Activated CD4-positive, alpha-beta T cell treated with anti-CD3 and anti-CD28 coated beads, Interleukin-2, amount 10 ng/mL, durations not matched to agents 7 days and 5 days (primary cell): ENCODE measurements around the gene TKT. TPM values are rescaled to one million over a fixed set of nuclear protein-coding genes. Genes with fewer than 3 reads are reported as not detected.

Experiments used
- CTCF ChIA-PET: fragments of 350-600 bp; sonication (Branson Sonifier 250); formaldehyde crosslinking; loops from one replicate; lab custom pipeline; 2021; ENCODE audit warnings: antibody characterized with exemption; lab: Charles Lee
- POLR2A ChIA-PET: fragments of 350-600 bp; sonication (Branson Sonifier 250); formaldehyde crosslinking; loops from one replicate; lab custom pipeline; 2021; ENCODE audit warnings: antibody characterized with exemption; lab: Charles Lee
- DNase-seq: peaks from one replicate; pipeline ENCODE4 v3.0.0-alpha.2; 2020
- H3K27ac Mint-ChIP-seq: one replicate; pipeline ENCODE4 v1.8.0; 2021; ENCODE audit warnings: mild to moderate bottlenecking, moderate library complexity, mixed read lengths
- H3K27me3 Mint-ChIP-seq: one replicate; pipeline ENCODE4 v1.8.0; 2021; ENCODE audit warnings: mixed read lengths
- H3K36me3 Mint-ChIP-seq: one replicate; pipeline ENCODE4 v1.8.0; 2021; ENCODE audit warnings: low read depth, mixed read lengths
- H3K4me1 Mint-ChIP-seq: one replicate; pipeline ENCODE4 v1.8.0; 2021; ENCODE audit warnings: mixed read lengths
- H3K4me3 Mint-ChIP-seq: one replicate; pipeline ENCODE4 v1.8.0; 2021; ENCODE audit warnings: mild to moderate bottlenecking, moderate library complexity, mixed read lengths
- H3K9me3 Mint-ChIP-seq: one replicate; pipeline ENCODE4 v1.8.0; 2021; ENCODE audit warnings: mixed read lengths
- total RNA-seq, 2 experiments: library from RNA; stranded (reverse); gene quantifications; one replicate each; pipeline ENCODE4 v1.2.3, GENCODE V29; 2021

TKT gene
- total RNA-seq, 2 experiments from 2014 or later: 224 to 228 TPM

DNA sequence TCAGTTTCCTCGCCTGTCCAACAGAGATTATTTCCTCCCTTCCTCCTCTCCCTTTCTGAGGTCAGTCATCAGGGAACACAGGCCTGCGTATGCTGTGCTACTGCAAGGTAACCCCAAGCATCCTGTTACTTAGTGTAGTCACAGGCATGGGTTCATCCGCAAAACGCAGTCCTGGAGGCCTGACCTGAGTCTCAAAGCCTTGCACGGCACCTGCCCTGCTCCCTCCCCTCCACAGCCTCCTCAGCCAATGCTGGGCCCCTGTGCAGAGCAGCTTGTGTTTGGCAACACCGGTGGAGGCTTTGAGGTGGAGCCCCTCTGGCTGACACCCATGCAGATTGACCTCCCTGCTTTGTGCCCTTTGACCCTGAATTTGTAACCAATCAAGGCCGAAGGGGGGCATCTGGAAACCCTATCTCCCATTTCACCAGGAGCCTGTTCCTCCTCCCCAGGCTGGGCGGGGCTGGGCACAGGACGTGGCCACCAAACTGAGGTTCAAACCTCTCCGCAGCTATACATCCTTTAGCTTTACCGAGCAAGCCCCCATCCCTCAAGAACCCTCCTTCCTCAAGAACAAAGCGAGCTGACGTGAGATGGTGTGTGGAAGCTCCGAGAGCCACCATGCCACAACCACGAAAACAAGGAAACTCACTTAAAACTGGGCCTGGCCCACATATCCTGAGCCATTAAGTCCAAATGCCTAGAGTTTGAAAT lies 21.5 kb downstream of the TKT start:
- Mint-ChIP-seq H3K4me1 (peaks cover 25% of the 10 kb centered on the region), H3K4me3 (no peak overlapping the region), H3K36me3 (peaks cover 22% of the 10 kb centered on the region), H3K27me3 (no peaks in the 10 kb centered on the region), H3K9me3 (no peaks in the 10 kb centered on the region), H3K27ac (peak overlapping the region; percentile 71)
- ChIA-PET POLR2A (interaction anchor here (0.7 kb wide), 1 partner anchor 30 kb away, joined by 4 read pairs; no protein-coding TSS in a partner anchor), CTCF (interaction anchor here (0.9 to 1.4 kb wide), 3 partner anchors 8 to 18 kb away, joined by 3 to 4 read pairs (median 3); no protein-coding TSS in a partner anchor)
- DNase-seq: no peak

DNA sequence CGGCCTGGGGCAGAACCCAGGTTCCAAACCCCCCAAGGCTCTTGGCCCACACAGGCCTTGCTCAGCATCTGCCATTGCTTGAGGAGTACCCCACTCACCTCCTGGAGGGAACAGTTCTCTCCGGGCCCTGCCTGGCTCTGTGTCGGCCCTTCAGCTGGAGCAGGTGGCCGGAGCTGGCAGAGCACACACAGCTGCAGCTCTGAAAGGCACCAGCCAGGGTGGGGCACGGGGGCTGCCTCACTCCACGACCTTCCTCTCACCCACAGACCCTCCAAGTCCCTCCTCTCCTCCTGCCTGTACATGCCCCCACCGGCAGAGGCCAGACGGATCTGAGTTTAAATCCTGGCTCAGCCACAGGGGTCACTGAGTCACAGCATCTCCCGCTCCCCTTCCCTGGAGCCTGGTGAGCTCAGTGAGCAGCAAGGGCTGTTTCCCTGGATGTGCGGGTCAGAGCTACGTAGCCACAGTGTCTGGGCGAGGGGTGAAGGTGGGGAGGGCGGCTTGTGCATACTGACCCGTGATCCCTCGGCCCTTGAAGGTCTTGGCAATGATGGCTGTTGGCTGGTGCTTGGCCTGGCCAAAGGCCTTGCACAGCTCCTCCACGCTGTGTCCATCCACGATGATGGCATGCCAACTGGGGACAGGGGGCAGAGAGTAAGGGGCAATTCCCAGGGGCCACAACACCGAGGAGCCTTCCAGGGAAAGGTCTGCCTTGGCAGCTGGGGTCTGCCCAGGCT lies 23.0 kb downstream of the TKT start:
- H3K4me1 Mint-ChIP-seq: peaks cover 25% of the 10 kb centered on the region
- H3K4me3 Mint-ChIP-seq: no peak overlapping the region
- no peak for DNase-seq
- no peaks in the 10 kb centered on the region for H3K9me3 Mint-ChIP-seq
- H3K27ac Mint-ChIP-seq: no peak overlapping the region
- CTCF ChIA-PET: interaction anchor here (1.0 to 1.4 kb wide), 6 partner anchors 9 to 95 kb away, joined by 3 to 5 read pairs (median 3); no protein-coding TSS in a partner anchor
- POLR2A ChIA-PET: no interaction called here
- peaks cover 23% of the 10 kb centered on the region for H3K36me3 Mint-ChIP-seq
- no peaks in the 10 kb centered on the region for H3K27me3 Mint-ChIP-seq

DNA sequence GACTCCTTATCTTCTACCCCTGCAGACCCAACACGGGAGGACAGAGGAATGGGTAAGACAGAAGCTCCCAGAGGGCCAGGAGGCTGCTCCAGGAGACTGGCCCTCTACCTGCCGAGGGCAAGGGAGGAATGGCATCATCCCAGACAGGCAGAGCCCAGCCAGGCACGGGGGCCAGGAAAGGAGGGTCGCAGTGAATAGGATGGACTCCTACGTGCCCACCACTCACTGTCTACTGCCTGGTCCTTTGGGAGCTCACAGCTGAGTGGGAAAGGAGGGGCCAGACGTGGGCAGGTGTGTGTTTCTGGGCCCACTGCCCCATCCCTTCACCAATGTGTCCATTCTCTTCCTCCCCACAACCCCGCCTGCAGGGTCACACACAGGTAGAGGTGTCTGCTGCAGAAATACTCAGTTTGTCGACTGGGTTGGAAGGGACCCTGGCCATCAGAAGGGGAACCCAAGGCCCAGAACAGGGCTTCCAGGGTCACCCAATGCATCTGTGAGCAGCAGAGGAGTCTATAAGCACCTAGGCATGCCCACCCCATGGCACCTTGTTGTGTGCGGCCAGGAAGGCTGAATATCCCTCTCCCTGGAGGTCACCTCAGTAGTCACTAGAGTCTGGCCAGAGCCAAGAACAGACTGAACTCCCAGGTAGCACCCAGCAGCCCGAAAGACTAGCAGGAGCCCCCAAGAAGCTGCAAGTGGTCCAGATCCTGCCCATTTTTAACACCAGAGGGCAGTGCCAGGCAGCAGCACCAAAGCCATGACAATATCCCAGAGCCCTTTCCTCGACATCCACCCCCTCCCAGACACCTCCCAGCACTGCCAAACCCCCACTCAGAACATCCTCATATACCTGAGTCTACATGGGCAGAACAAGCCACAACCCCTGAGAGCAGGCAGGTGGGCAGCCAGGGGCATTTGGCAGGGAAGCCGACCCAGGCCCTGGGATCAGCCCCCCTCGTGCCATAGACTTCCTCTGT lies 24.0 kb downstream of the TKT start:
- ChIA-PET POLR2A (no interaction called here), CTCF (interaction anchor here (0.5 to 1.0 kb wide), 3 partner anchors 23 to 645 kb away, joined by 3 to 6 read pairs (median 3); no protein-coding TSS in a partner anchor)
- no peak for DNase-seq
- H3K4me3 Mint-ChIP-seq: no peak overlapping the region
- H3K9me3 Mint-ChIP-seq: no peaks in the 10 kb centered on the region
- H3K27me3 Mint-ChIP-seq: no peaks in the 10 kb centered on the region
- H3K4me1 Mint-ChIP-seq: peaks cover 25% of the 10 kb centered on the region
- no peak overlapping the region for H3K27ac Mint-ChIP-seq
- peaks cover 32% of the 10 kb centered on the region for H3K36me3 Mint-ChIP-seq

DNA sequence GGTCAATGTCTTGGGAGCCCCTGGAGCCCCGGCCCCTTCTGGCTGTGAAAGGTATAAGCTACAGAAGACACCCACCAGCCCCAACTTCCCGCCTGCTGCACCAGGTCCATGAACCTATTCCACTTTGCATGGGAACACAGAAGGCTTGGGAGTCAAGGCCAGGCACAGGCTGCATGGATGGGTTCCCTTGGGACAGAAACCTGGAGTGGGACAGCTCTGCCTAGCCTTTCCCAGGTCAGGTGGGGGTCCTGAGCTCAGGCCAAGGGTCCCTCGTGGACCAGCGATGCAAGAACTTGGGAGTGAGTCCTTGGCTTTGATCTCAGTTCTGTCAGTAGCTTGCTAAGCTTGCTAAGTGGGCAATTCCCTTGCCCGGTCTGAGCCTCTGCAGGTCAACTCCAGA lies 25.0 kb downstream of the TKT start:
- Mint-ChIP-seq H3K4me3 (no peak overlapping the region), H3K9me3 (no peaks in the 10 kb centered on the region), H3K27ac (no peak overlapping the region), H3K27me3 (no peaks in the 10 kb centered on the region), H3K4me1 (peaks cover 16% of the 10 kb centered on the region), H3K36me3 (peaks cover 39% of the 10 kb centered on the region)
- ChIA-PET POLR2A (no interaction called here), CTCF (interaction anchor here (0.5 kb wide), 1 partner anchor 178 kb away, joined by 6 read pairs; no protein-coding TSS in a partner anchor)
- no peak for DNase-seq

DNA sequence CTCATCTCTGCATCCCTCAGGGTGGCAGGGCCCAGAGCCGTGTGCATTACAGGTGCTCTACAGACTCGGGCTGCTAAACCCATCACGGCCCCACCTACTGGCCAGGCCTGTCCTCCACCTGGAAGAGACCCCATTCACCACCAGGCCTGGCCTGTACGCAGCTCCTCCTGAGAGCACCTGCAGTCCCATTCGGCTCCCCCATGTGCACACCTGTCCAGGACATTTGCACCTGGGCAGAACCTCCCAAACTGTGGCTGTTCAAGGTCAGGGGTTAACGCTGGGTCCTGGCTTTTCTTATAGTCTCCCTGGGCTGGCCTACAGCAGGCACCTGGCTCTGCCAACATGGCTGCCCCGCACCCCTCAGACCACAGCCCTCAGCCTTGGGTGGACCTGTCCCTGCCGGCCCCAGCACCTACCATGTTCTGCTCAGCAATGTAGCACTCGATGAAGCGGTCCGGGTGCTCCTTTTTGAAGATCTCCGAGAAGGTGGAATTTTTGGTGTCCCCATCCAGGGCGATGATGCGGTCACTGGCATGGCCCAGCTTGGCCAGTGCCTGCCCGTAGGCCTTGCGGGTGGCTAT lies 25.7 kb downstream of the TKT start:
- Mint-ChIP-seq H3K4me1 (peaks cover 10% of the 10 kb centered on the region), H3K27me3 (no peaks in the 10 kb centered on the region), H3K27ac (no peak overlapping the region), H3K36me3 (peaks cover 40% of the 10 kb centered on the region), H3K4me3 (no peak overlapping the region), H3K9me3 (no peaks in the 10 kb centered on the region)
- no peak for DNase-seq
- POLR2A ChIA-PET: no interaction called here
- CTCF ChIA-PET: no interaction called here

DNA sequence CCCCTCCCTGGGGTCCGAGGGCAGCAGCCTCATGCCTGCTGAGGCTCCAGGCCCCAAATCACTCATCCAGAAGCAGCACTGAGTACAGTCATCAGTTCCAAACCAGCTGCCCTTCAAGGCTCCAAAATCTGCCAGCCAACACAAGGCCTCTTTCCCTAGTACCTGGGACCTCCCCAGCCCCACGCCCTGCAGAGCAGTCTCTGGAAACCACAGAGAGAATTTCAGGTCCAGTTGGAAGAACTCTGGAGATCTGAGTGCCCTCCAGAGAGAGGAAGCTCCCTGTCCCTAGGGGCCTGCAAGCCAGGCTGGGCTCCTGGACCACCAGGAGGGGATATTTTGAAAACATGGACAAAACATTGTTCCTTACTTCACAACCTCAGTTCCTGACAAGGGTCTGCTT lies 26.2 kb downstream of the TKT start:
- Mint-ChIP-seq H3K4me1 (peaks cover 6% of the 10 kb centered on the region), H3K27ac (no peak overlapping the region), H3K9me3 (no peaks in the 10 kb centered on the region), H3K36me3 (peaks cover 40% of the 10 kb centered on the region), H3K4me3 (no peak overlapping the region), H3K27me3 (no peaks in the 10 kb centered on the region)
- CTCF ChIA-PET: interaction anchor here (0.6 kb wide), 1 partner anchor 788 kb away, joined by 3 read pairs; no protein-coding TSS in a partner anchor
- DNase-seq: no peak
- POLR2A ChIA-PET: no interaction called here

DNA sequence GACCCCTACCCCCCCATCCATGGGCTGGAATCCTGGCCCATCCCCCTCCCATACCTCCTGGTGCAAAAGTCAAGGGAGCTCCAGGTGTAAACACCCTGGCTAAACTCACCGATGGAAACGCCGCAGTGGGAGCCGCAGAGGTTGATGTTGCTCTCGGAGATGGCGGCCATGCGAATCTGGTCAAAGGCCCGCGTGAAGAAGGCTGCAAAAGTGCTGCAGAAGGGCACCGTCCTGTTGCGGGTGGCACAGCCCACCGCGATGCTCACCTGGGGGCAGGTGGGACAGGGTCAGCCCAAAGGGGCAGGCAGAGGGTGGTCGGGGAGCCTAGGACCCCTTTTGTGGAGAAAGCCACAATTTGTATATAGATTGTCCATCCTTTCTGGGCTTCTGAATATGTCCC lies 26.7 kb downstream of the TKT start:
- H3K36me3 Mint-ChIP-seq: peaks cover 38% of the 10 kb centered on the region
- POLR2A ChIA-PET: no interaction called here

DNA sequence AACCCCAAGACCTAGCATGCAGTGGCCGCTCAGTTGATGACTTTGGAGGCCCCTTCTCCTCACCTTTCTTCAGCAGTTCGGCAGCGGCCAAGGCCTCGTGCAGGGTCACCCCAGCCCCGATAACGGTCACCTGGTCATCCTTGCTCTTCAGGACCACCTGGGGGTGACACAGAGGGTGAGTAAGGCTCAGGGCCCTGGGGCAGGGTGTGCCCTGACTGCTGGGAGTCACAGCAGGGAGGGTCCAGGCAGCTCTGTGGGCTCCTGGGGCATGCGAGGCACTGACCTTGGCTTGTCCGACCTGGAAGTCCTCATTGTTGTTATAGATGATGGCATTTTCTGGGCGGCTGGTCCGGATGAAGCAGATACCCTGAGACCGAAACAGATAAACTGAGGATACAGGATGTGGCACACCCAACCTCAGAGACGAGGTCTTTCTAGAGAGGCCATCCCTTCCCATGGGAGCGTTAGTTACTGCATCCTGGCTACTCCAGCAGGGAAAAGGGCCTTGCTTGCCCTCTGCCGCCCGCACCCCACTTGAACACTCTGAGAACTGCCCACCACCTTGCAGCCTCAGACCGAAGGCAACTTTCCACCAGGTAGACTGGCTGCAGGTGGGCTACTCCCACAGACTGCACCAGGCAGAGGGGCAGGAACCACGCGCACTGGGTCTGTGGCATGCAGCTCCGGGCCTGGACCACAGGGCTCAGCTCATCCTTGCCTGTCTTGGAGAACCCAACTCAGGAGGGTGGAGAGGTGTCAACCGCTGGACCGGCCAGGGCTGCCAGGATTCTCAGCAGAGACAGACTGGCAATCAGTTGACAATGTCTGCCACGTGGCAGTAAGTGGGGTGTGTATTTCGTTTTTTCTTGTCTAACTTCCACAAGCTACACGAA lies 27.6 kb downstream of the TKT start:
- CTCF ChIA-PET: no interaction called here
- H3K4me1 Mint-ChIP-seq: no peaks in the 10 kb centered on the region
- POLR2A ChIA-PET: no interaction called here
- H3K36me3 Mint-ChIP-seq: peaks cover 34% of the 10 kb centered on the region
- no peaks in the 10 kb centered on the region for H3K9me3 Mint-ChIP-seq
- no peaks in the 10 kb centered on the region for H3K27me3 Mint-ChIP-seq
- no peak for DNase-seq
- no peak overlapping the region for H3K4me3 Mint-ChIP-seq
- H3K27ac Mint-ChIP-seq: no peak overlapping the region

More for the DNA sequence above, 26.7 kb downstream of the TKT start:
- CTCF ChIA-PET: interaction anchor here (0.6 kb wide), 1 partner anchor 788 kb away, joined by 3 read pairs; no protein-coding TSS in a partner anchor
- peaks cover 2% of the 10 kb centered on the region for H3K4me1 Mint-ChIP-seq
- no peak for DNase-seq
- no peak overlapping the region for H3K27ac Mint-ChIP-seq
- no peaks in the 10 kb centered on the region for H3K27me3 Mint-ChIP-seq
- no peak overlapping the region for H3K4me3 Mint-ChIP-seq
- no peaks in the 10 kb centered on the region for H3K9me3 Mint-ChIP-seq

DNA sequence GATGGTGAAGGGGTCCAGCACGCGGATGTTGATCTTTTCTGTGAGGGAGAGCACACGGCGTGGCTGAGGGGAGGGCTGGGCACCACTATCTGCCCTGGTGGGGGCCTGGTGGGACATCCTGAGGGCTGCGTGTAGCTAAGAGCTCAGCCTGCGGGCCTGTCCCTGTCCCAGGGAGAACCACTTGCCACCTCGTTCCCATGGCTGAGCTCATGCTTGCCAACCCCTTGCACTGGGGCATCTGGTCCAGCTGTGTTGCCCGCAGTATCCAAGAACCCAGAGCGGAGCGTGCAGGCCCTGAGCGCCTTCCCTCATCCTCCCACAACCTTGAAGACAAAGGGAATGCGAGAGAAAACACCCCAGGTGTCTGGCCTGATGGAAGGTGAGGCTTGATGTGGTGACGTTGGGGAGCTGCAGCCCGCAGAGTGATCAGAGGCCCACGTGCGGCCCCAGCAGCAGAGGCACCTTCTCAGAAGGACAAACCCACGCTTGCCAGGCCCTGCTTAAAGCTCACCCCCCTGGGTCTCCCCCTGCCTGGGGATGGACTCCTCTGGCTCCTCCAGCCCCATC lies 28.9 kb downstream of the TKT start:
- DNase-seq: no peak
- Mint-ChIP-seq H3K9me3 (no peaks in the 10 kb centered on the region), H3K27me3 (no peaks in the 10 kb centered on the region), H3K27ac (no peak overlapping the region), H3K36me3 (peaks cover 29% of the 10 kb centered on the region), H3K4me1 (no peaks in the 10 kb centered on the region), H3K4me3 (no peak overlapping the region)
- ChIA-PET POLR2A (no interaction called here), CTCF (interaction anchor here (0.8 to 1.0 kb wide), 4 partner anchors 8 to 34 kb away, joined by 3 to 6 read pairs (median 3); no protein-coding TSS in a partner anchor)

DNA sequence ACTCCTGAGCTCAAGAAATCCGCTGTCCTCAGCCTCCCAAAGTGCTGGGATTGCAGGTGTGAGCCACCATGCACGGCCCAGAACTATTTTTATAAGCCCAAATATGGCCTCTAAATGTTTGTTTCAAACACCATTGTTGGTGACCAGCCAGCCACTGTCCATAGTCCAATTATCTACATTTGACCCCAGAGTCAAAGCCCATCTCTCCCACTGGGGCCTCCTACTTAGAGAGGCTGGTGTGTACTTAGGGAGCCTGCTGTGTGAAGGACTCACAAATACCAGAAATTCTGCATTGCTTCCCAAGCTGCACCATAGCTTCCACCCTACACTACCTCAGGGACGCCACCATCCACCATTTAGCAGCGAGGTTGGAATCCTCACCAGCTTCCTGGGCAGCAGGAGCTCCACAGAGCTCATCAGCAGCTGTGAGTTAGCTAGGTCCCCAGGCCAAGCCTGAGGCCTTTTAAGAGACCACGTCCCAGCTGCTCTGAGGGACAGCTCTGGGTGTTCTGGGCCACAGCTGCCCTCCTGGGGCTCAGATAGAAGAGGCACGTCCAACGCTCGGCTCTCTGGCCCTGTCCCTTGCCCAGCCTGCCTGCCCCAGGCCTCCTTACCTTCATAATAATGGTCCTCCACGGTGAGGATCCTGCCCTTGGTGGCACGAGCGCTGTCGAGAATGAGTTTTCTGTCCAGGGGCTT lies 29.5 kb downstream of the TKT start:
- DNase-seq: no peak
- Mint-ChIP-seq H3K9me3 (no peaks in the 10 kb centered on the region), H3K27me3 (no peaks in the 10 kb centered on the region), H3K4me1 (no peaks in the 10 kb centered on the region), H3K27ac (no peak overlapping the region), H3K36me3 (peaks cover 29% of the 10 kb centered on the region), H3K4me3 (no peak overlapping the region)
- ChIA-PET POLR2A (no interaction called here), CTCF (interaction anchor here (0.8 to 1.0 kb wide), 4 partner anchors 9 to 33 kb away, joined by 3 to 6 read pairs (median 3); no protein-coding TSS in a partner anchor)
